C4-2B (cell line): ENCODE data around the gene EBI3.
"Not testable (repeated sequence)": the region's sequence is repeated elsewhere in the genome, so short reads cannot be mapped to it uniquely, and the experiment has no call there.

ENCODE experiments used
- H3K27ac ChIP-seq: fragments of 450-650 bp; 2 replicates; pipeline ENCODE4 v1.5.1; 2017
- ZFX ChIP-seq: fragments of 450-650 bp; IDR thresholded peaks from 2 replicates; pipeline ENCODE4 v1.6.1; 2017
- TF ChIP-seq, protein P1 (sequence below): fragments of 450-650 bp; conservative IDR thresholded peaks from 2 replicates; pipeline ENCODE4 v1.5.1; 2017; ENCODE audit warnings: mild to moderate bottlenecking

EBI3 gene

DNA sequence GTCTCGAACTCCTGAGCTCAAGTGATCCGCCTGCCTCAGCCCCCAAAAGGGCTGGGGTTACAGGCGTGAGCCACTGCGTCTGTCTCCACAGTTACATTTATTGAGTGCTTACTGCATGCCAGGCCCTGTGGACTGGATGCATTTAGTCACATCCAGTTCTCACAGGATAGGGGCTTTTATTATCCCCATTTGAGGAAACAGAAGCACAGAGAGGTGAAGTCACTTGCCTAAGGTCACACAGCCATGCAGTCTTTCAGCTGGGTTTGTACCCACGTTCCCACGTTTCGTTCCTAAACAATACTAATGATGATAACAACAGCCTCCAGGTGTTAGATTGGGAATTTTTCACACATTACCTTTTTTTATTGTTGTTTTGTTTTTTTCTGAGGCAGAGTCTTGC, 9.1 kb upstream of the EBI3 start:
- TF ChIP-seq, protein P1, sequence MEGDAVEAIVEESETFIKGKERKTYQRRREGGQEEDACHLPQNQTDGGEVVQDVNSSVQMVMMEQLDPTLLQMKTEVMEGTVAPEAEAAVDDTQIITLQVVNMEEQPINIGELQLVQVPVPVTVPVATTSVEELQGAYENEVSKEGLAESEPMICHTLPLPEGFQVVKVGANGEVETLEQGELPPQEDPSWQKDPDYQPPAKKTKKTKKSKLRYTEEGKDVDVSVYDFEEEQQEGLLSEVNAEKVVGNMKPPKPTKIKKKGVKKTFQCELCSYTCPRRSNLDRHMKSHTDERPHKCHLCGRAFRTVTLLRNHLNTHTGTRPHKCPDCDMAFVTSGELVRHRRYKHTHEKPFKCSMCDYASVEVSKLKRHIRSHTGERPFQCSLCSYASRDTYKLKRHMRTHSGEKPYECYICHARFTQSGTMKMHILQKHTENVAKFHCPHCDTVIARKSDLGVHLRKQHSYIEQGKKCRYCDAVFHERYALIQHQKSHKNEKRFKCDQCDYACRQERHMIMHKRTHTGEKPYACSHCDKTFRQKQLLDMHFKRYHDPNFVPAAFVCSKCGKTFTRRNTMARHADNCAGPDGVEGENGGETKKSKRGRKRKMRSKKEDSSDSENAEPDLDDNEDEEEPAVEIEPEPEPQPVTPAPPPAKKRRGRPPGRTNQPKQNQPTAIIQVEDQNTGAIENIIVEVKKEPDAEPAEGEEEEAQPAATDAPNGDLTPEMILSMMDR: no peak
- no peak for TF ChIP-seq ZFX
- H3K27ac ChIP-seq: no peak overlapping the region

DNA sequence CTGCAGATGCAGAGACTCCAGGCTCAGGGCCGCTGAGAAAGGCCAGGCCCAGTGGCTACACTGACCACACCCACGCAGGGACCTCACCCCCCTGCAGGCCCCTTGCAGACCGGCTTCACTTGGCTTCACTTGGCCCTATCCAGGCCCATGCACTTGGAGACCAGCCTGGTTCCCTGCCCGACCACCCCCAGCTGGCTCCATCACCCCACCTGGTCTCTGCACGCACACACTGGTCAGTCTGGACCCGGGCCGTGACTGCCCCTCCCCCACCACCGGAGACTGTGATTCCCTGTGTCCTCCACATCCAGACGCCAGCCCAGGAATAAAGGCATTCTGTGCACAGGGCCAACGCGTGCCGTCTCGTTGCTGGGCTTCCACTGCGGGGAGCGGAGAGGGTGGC, 4.9 kb upstream of the EBI3 start:
- no peak overlapping the region for H3K27ac ChIP-seq
- no peak for TF ChIP-seq ZFX
- TF ChIP-seq, protein P1: no peak

DNA sequence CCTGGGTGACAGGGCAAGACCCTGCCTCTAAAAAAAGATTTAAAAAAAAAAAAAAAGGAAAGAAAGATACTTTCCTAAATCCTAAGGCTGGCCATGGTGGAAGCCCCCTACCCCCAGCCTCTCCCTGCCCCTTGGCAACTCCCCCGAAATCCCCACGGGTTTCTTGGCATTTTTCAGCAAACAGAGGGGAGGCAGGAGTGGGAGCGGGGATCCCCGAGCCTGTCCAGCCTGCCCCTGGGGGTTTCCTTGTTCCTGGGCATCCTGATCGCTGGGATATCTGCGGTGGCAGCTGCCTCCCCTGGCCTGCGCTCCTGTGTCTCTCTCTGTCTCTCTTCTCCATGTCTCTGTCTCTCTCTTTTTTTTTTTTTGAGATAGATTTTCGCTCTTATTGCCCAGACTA, 3.4 kb upstream of the EBI3 start:
- H3K27ac ChIP-seq: no peak overlapping the region
- TF ChIP-seq, protein P1: no peak
- TF ChIP-seq ZFX: no peak

DNA sequence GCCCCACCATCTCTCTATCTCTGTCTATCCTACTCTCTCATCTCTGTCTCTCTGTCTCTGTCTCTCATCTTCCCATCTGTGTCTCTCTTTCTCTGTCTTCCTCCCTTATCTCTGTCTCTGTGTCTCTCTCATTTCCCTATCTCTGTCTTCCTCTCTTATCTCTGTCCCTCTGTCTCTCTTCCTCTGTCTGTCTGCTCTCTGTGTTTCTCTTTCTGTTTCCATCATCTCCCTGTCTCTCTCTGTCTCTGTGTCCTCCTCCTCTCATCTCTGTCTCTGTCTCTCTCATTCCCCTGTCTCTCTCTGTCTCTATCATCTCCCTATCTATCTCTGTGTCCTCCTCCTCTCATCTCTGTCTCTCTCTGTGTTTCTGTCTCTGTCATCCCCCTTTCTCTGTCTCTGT, 1.6 kb upstream of the EBI3 start:
- H3K27ac ChIP-seq: no peak overlapping the region
- no peak for TF ChIP-seq ZFX
- TF ChIP-seq, protein P1: no peak

DNA sequence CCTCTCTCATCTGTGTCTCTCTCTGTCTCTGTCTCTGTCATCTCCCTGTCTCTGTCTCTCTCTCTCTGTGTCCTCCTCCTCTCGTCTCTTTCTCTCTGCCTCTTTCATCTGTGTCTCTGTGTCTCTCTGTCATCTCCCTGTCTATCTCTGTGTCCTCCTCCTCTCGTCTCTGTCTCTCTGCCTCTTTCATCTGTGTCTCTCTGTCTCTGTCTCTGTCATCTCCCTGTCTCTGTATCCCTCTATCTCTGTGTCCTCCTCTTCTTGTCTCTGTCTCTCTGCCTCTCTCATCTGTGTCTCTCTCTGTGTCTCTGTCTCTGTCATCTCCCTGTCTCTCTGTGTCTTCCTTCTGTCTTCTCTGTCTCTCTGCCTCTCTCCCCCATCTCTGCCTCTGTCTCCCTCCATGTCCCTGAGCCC, 551 bp upstream of the EBI3 start:
- H3K27ac ChIP-seq: no peak overlapping the region
- TF ChIP-seq ZFX: no peak
- TF ChIP-seq, protein P1: no peak

DNA sequence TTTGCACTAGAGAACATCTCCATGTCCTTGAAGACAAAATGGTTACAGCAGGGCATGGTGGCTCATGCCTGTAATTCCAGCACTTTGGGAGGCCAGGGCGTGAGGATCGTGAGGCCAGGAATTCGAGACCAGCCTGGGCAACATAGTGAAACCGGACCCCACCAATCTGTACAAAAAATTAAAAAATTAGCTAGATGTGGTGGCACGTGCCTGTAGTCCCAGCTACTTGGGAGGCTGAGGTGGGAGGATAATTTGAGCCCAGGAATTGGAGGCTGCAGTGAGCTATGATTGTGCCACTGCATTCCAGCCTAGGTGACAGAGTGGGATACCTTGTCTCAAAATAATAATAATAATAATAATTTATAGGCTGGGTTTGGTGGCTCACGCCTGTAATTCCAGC, 914 bp downstream of the EBI3 start:
- not testable (repeated sequence) for H3K27ac ChIP-seq

DNA sequence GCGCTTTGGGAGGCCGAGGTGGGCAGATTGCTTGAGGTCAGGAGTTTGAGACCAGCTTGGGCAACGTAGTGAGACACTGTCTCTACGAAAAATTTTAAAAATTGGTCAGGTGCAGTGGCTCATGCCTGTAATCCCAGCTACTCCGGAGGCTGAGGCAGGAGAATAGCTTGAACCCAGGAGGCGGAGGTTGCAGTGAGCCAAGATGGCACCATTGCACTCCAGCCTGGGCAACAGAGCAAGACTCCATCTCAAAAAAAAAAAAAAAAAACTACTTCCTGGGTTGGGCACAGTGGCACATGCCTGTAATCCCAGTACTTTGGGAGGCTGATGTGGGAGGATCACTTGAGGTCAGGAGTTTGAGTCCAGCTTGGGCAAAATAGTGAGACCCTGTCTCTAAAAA, 2.2 kb downstream of the EBI3 start:
- H3K27ac ChIP-seq: not testable (repeated sequence)

DNA sequence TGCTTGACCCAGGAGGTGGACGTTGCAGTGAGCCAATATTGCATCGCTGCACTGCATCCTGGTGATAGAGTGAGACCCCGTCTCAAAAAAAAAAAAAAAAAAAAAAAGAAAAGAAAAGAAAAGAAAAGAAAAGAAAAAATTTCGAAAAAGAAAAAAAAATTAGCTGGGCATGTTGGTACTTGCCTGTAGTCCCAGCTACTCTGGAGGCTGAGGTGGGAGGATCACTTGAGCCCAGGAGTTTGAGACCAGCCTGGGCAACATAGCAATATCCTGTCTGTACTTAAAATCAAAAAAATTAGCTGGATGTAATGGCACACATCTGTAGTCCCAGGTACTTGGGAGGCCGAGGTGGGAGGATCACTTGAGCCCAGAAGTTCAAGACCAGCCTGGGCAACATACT, 2.8 kb downstream of the EBI3 start:
- H3K27ac ChIP-seq: not testable (repeated sequence)

DNA sequence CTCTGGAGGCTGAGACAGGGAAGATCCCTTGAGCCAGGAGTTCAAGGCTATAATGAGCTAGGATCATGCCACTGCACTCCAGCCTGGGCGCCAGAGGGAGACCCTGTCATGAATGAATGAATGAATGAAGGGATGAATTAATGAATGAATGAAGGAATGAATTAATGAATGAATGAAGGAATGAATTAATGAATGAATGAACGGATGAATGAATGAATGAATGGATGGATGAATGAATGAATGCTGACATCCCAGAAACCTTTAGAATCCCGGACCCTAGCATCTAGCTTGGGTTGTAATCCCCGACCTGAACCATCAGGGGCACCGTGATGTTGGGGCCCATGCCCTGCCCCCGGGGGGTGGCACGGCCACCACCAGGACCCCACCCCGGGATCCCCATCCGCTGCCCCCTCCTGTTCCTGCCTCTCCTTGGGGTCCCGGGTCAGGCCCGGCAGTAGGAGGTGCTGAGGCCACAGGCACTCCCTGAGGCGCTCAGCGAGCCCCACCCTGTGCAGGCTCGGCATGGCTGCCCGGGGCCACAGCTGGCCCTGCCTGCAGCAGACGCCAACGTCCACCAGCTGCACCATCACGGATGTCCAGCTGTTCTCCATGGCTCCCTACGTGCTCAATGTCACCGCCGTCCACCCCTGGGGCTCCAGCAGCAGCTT, 3.4 kb downstream of the EBI3 start:
- TF ChIP-seq, protein P1: no peak
- no peak for TF ChIP-seq ZFX
- H3K27ac ChIP-seq: no peak overlapping the region
